H1 (cell line): ENCODE data around the gene IQCN. TPM values are rescaled to one million over a fixed set of nuclear protein-coding genes. Genes with fewer than 3 reads are reported as not detected.

ENCODE experiments used
- ATF2 ChIP-seq: IDR thresholded peaks from 2 replicates; pipeline ENCODE4 v1.6.1; 2012; ENCODE audit warnings: low read length, inconsistent platforms
- E2F6 ChIP-seq: IDR thresholded peaks from 2 replicates; pipeline ENCODE4 v1.6.1; 2012; ENCODE audit warnings: inconsistent platforms
- EZH2 ChIP-seq: fragments of 200-600 bp; sonication (generic); IDR thresholded peaks from 2 replicates; pipeline ENCODE4 v1.7.1; 2012; ENCODE audit warnings: low read depth, mild to moderate bottlenecking, moderate library complexity, low read length, inconsistent platforms; ENCODE audit not compliant: severe bottlenecking
- SUZ12 ChIP-seq: fragments of 200-600 bp; sonication (generic); IDR thresholded peaks from 2 replicates; pipeline ENCODE4 v1.6.1; 2012; ENCODE audit warnings: mild to moderate bottlenecking, inconsistent platforms, low read length, moderate library complexity, mixed read lengths
- TEAD4 ChIP-seq: IDR thresholded peaks from 2 replicates; pipeline ENCODE4 v1.6.1; 2012; ENCODE audit warnings: low read depth, low read length, inconsistent platforms, mixed read lengths
- polyA plus RNA-seq, 7 experiments: library from polyadenylated mRNA; depleted of rRNA in 3 of 7; stranded (reverse) in 5 of 7; unstranded in 2 of 7; fragments of >200 nt in 5 of 7; fragments of 200-250 nt in 2 of 7; gene quantifications; 1 replicate in 5 of 7; 2 replicates in 1 of 7; 4 replicates in 1 of 7; pipeline versions ENCODE4 v1.2.1 to v1.2.3, GENCODE V29; 2011 to 2013; ENCODE audit warnings: missing spikeins in 2 of 7, mixed read lengths in 2 of 7
- total RNA-seq: library from RNA; stranded (reverse); fragmentation: NEBNext Ultra II Directional; extraction: Animal tissue kit (Norgen Biotek cat#: 25700); gene quantifications from 2 replicates; pipeline ENCODE4 v1.2.1, GENCODE V29; 2021

Gene IQCN
- total and polyA plus RNA-seq, 2 of the 8 experiments (the other 6 are each of a cell fraction or from before 2014, with no cell fraction given): 0.36 to 1.0 TPM

GRCh38 chr19:18278521-18279265 is 4.4 kb upstream of the IQCN start (continued):
- no peak for TF ChIP-seq EZH2
- no peak for TF ChIP-seq E2F6
- TF ChIP-seq SUZ12: no peak
- TF ChIP-seq ATF2: 0 out of 2 replicates have a peak, but pooled peaks have one; percentile 5
- no peak for TF ChIP-seq TEAD4
